Measurements from ENCODE around the gene CYTH3. TPM values are rescaled to one million over a fixed set of nuclear protein-coding genes. Genes with fewer than 3 reads are reported as not detected.

Gene CYTH3
- total and polyA plus RNA-seq, 2 of the 8 experiments (the other 6 are each of a cell fraction or from before 2014, with no cell fraction given), result 10.3 to 11.9 TPM

DNA sequence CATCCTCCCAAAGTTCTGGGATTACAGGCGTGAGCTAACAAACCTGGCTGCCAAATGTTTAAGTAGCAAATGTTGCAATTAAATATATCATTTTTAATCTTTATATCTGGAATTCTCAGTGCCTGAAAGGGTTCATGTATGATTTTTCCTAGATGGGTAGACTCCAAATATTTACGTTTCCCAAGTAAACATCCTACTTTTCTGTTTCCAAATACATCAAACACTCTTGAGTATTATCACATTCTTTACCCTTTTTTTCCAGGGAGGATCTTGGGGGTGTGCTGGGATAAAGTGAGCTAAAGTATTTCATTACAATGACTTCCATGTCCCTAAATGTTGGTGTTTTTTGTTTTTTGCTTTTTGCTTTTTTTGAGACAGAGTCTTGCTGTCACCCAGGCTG lies 32.9 kb upstream of the CYTH3 start (continued):
- TF ChIP-seq, protein P1, sequence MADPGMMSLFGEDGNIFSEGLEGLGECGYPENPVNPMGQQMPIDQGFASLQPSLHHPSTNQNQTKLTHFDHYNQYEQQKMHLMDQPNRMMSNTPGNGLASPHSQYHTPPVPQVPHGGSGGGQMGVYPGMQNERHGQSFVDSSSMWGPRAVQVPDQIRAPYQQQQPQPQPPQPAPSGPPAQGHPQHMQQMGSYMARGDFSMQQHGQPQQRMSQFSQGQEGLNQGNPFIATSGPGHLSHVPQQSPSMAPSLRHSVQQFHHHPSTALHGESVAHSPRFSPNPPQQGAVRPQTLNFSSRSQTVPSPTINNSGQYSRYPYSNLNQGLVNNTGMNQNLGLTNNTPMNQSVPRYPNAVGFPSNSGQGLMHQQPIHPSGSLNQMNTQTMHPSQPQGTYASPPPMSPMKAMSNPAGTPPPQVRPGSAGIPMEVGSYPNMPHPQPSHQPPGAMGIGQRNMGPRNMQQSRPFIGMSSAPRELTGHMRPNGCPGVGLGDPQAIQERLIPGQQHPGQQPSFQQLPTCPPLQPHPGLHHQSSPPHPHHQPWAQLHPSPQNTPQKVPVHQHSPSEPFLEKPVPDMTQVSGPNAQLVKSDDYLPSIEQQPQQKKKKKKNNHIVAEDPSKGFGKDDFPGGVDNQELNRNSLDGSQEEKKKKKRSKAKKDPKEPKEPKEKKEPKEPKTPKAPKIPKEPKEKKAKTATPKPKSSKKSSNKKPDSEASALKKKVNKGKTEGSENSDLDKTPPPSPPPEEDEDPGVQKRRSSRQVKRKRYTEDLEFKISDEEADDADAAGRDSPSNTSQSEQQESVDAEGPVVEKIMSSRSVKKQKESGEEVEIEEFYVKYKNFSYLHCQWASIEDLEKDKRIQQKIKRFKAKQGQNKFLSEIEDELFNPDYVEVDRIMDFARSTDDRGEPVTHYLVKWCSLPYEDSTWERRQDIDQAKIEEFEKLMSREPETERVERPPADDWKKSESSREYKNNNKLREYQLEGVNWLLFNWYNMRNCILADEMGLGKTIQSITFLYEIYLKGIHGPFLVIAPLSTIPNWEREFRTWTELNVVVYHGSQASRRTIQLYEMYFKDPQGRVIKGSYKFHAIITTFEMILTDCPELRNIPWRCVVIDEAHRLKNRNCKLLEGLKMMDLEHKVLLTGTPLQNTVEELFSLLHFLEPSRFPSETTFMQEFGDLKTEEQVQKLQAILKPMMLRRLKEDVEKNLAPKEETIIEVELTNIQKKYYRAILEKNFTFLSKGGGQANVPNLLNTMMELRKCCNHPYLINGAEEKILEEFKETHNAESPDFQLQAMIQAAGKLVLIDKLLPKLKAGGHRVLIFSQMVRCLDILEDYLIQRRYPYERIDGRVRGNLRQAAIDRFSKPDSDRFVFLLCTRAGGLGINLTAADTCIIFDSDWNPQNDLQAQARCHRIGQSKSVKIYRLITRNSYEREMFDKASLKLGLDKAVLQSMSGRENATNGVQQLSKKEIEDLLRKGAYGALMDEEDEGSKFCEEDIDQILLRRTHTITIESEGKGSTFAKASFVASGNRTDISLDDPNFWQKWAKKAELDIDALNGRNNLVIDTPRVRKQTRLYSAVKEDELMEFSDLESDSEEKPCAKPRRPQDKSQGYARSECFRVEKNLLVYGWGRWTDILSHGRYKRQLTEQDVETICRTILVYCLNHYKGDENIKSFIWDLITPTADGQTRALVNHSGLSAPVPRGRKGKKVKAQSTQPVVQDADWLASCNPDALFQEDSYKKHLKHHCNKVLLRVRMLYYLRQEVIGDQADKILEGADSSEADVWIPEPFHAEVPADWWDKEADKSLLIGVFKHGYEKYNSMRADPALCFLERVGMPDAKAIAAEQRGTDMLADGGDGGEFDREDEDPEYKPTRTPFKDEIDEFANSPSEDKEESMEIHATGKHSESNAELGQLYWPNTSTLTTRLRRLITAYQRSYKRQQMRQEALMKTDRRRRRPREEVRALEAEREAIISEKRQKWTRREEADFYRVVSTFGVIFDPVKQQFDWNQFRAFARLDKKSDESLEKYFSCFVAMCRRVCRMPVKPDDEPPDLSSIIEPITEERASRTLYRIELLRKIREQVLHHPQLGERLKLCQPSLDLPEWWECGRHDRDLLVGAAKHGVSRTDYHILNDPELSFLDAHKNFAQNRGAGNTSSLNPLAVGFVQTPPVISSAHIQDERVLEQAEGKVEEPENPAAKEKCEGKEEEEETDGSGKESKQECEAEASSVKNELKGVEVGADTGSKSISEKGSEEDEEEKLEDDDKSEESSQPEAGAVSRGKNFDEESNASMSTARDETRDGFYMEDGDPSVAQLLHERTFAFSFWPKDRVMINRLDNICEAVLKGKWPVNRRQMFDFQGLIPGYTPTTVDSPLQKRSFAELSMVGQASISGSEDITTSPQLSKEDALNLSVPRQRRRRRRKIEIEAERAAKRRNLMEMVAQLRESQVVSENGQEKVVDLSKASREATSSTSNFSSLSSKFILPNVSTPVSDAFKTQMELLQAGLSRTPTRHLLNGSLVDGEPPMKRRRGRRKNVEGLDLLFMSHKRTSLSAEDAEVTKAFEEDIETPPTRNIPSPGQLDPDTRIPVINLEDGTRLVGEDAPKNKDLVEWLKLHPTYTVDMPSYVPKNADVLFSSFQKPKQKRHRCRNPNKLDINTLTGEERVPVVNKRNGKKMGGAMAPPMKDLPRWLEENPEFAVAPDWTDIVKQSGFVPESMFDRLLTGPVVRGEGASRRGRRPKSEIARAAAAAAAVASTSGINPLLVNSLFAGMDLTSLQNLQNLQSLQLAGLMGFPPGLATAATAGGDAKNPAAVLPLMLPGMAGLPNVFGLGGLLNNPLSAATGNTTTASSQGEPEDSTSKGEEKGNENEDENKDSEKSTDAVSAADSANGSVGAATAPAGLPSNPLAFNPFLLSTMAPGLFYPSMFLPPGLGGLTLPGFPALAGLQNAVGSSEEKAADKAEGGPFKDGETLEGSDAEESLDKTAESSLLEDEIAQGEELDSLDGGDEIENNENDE (IDR thresholded peaks at IDR 0.05; ENCODE audit: insufficient replicate concordance, low read length), result no peak
- TF ChIP-seq BCL11A (IDR thresholded peaks at IDR 0.05; ENCODE audit: low read depth in 2 of 2, low read length in 2 of 2), result no peak
- TF ChIP-seq, protein P2, sequence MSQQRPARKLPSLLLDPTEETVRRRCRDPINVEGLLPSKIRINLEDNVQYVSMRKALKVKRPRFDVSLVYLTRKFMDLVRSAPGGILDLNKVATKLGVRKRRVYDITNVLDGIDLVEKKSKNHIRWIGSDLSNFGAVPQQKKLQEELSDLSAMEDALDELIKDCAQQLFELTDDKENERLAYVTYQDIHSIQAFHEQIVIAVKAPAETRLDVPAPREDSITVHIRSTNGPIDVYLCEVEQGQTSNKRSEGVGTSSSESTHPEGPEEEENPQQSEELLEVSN (IDR thresholded peaks at IDR 0.05), result no peak

All from H1 (cell line).